ENCODE data around the gene EEIG2.

GRCh38 chr1:108593448-108593847 lies 33.5 kb downstream of the EEIG2 start:
- TF ChIP-seq ZFX (CRISPR knock-in tag; IDR thresholded peaks at IDR 0.05) (no peak), CC2D1A (IDR thresholded peaks at IDR 0.05) (no peak), CTCF (IDR thresholded peaks at IDR 0.05 in 2 of 3, conservative IDR thresholded peaks at IDR 0.05 in 1 of 3; ENCODE audit: insufficient read depth in 2 of 3, low read depth in 1 of 3, low read length in 3 of 3) (no peak)

All from K562 (cell line).